ENCODE measurements around the gene HSPA9. TPM values are rescaled to one million over a fixed set of nuclear protein-coding genes. Genes with fewer than 3 reads are reported as not detected.
"Not testable (repeated sequence)": the region's sequence is repeated elsewhere in the genome, so short reads cannot be mapped to it uniquely, and the experiment has no call there.

The HSPA9 gene
- total RNA-seq, 2 experiments from 2014 or later: 578 to 584 TPM

GRCh38 chr5:138536665-138537315 lies 38.4 kb downstream of the HSPA9 start:
- peaks cover 66% of the 10 kb centered on the region for H3K36me3 Mint-ChIP-seq
- peak overlapping the region; percentile 49 for H3K27ac Mint-ChIP-seq
- no peak overlapping the region for H3K4me3 Mint-ChIP-seq
- no peaks in the 10 kb centered on the region for H3K27me3 Mint-ChIP-seq
- no peaks in the 10 kb centered on the region for H3K9me3 Mint-ChIP-seq
- DNase-seq: no peak
- H3K4me1 Mint-ChIP-seq: peaks cover 61% of the 10 kb centered on the region

GRCh38 chr5:138536215-138536614 lies 39.0 kb downstream of the HSPA9 start:
- H3K27me3 Mint-ChIP-seq: no peaks in the 10 kb centered on the region
- H3K9me3 Mint-ChIP-seq: no peaks in the 10 kb centered on the region
- no peak overlapping the region for H3K27ac Mint-ChIP-seq
- H3K36me3 Mint-ChIP-seq: peaks cover 65% of the 10 kb centered on the region
- peaks cover 60% of the 10 kb centered on the region for H3K4me1 Mint-ChIP-seq
- no peak overlapping the region for H3K4me3 Mint-ChIP-seq
- no peak for DNase-seq

- no peak overlapping the region for H3K27ac Mint-ChIP-seq
- DNase-seq: no peak
- no peaks in the 10 kb centered on the region for H3K9me3 Mint-ChIP-seq
- peaks cover 57% of the 10 kb centered on the region for H3K4me1 Mint-ChIP-seq
- H3K36me3 Mint-ChIP-seq: peaks cover 65% of the 10 kb centered on the region
- H3K4me3 Mint-ChIP-seq: no peak overlapping the region
- no peaks in the 10 kb centered on the region for H3K27me3 Mint-ChIP-seq
These were observed 40.9 kb downstream of the HSPA9 start for GRCh38 chr5:138533973-138534941.

GRCh38 chr5:138529812-138530211 lies 45.4 kb downstream of the HSPA9 start:
- H3K27me3 Mint-ChIP-seq: no peaks in the 10 kb centered on the region
- H3K36me3 Mint-ChIP-seq: peaks cover 46% of the 10 kb centered on the region
- peaks cover 57% of the 10 kb centered on the region for H3K4me1 Mint-ChIP-seq
- no peak overlapping the region for H3K27ac Mint-ChIP-seq
- no peak for DNase-seq
- H3K9me3 Mint-ChIP-seq: no peaks in the 10 kb centered on the region
- H3K4me3 Mint-ChIP-seq: no peak overlapping the region

GRCh38 chr5:138528744-138529469 lies 46.3 kb downstream of the HSPA9 start:
- Mint-ChIP-seq H3K4me3 (no peak overlapping the region), H3K4me1 (peaks cover 50% of the 10 kb centered on the region), H3K27me3 (no peaks in the 10 kb centered on the region), H3K27ac (no peak overlapping the region), H3K36me3 (peaks cover 41% of the 10 kb centered on the region), H3K9me3 (no peaks in the 10 kb centered on the region)
- DNase-seq: no peak

- DNase-seq: no peak
- no peaks in the 10 kb centered on the region for H3K27me3 Mint-ChIP-seq
- no peak overlapping the region for H3K27ac Mint-ChIP-seq
- H3K4me1 Mint-ChIP-seq: peaks cover 52% of the 10 kb centered on the region
- H3K4me3 Mint-ChIP-seq: no peak overlapping the region
- H3K9me3 Mint-ChIP-seq: no peaks in the 10 kb centered on the region
- peaks cover 38% of the 10 kb centered on the region for H3K36me3 Mint-ChIP-seq
These were observed 47.0 kb downstream of the HSPA9 start for GRCh38 chr5:138528208-138528607.

GRCh38 chr5:138527170-138527569 lies 48.0 kb downstream of the HSPA9 start:
- DNase-seq: no peak
- no peak overlapping the region for H3K27ac Mint-ChIP-seq

GRCh38 chr5:138523406-138523805 lies 51.8 kb downstream of the HSPA9 start:
- H3K36me3 Mint-ChIP-seq: peaks cover 18% of the 10 kb centered on the region
- H3K27ac Mint-ChIP-seq: peak overlapping the region; percentile 50
- H3K4me1 Mint-ChIP-seq: peaks cover 44% of the 10 kb centered on the region
- DNase-seq: no peak
- no peaks in the 10 kb centered on the region for H3K9me3 Mint-ChIP-seq
- no peaks in the 10 kb centered on the region for H3K27me3 Mint-ChIP-seq
- H3K4me3 Mint-ChIP-seq: no peak overlapping the region

More at GRCh38 chr5:138527170-138527569, 48.0 kb downstream of the HSPA9 start:
- no peak overlapping the region for H3K4me3 Mint-ChIP-seq
- no peaks in the 10 kb centered on the region for H3K27me3 Mint-ChIP-seq
- peaks cover 56% of the 10 kb centered on the region for H3K4me1 Mint-ChIP-seq
- H3K36me3 Mint-ChIP-seq: peaks cover 33% of the 10 kb centered on the region
- no peaks in the 10 kb centered on the region for H3K9me3 Mint-ChIP-seq

- Mint-ChIP-seq H3K4me3 (no peak overlapping the region), H3K27me3 (no peaks in the 10 kb centered on the region), H3K27ac (peak overlapping the region; percentile 29), H3K9me3 (no peaks in the 10 kb centered on the region), H3K4me1 (peaks cover 28% of the 10 kb centered on the region), H3K36me3 (peaks cover 18% of the 10 kb centered on the region)
- DNase-seq: no peak
These were observed 54.2 kb downstream of the HSPA9 start for GRCh38 chr5:138520971-138521370.

GRCh38 chr5:138517437-138517836 lies 57.8 kb downstream of the HSPA9 start:
- H3K36me3 Mint-ChIP-seq: peaks cover 23% of the 10 kb centered on the region
- no peaks in the 10 kb centered on the region for H3K27me3 Mint-ChIP-seq
- DNase-seq: no peak
- H3K9me3 Mint-ChIP-seq: no peaks in the 10 kb centered on the region
- peaks cover 17% of the 10 kb centered on the region for H3K4me1 Mint-ChIP-seq
- no peak overlapping the region for H3K27ac Mint-ChIP-seq
- no peak overlapping the region for H3K4me3 Mint-ChIP-seq

- H3K36me3 Mint-ChIP-seq: peaks cover 20% of the 10 kb centered on the region
- H3K27me3 Mint-ChIP-seq: no peaks in the 10 kb centered on the region
- peaks cover 4% of the 10 kb centered on the region for H3K4me1 Mint-ChIP-seq
- H3K27ac Mint-ChIP-seq: no peak overlapping the region
- DNase-seq: no peak
- H3K9me3 Mint-ChIP-seq: no peaks in the 10 kb centered on the region
- H3K4me3 Mint-ChIP-seq: no peak overlapping the region
These were observed 59.5 kb downstream of the HSPA9 start for GRCh38 chr5:138515556-138516245.

GRCh38 chr5:138514021-138514420 lies 61.2 kb downstream of the HSPA9 start:
- no peaks in the 10 kb centered on the region for H3K27me3 Mint-ChIP-seq
- no peaks in the 10 kb centered on the region for H3K4me1 Mint-ChIP-seq
- no peak overlapping the region for H3K4me3 Mint-ChIP-seq
- H3K27ac Mint-ChIP-seq: no peak overlapping the region
- no peak for DNase-seq
- H3K9me3 Mint-ChIP-seq: no peaks in the 10 kb centered on the region
- H3K36me3 Mint-ChIP-seq: peaks cover 18% of the 10 kb centered on the region

- Mint-ChIP-seq H3K36me3 (peaks cover 9% of the 10 kb centered on the region), H3K4me1 (peaks cover 3% of the 10 kb centered on the region), H3K27ac (no peak overlapping the region), H3K4me3 (no peak overlapping the region), H3K27me3 (no peaks in the 10 kb centered on the region), H3K9me3 (no peaks in the 10 kb centered on the region)
- no peak for DNase-seq
These were observed 66.2 kb downstream of the HSPA9 start for GRCh38 chr5:138508958-138509357.

GRCh38 chr5:138507485-138507884 lies 67.7 kb downstream of the HSPA9 start:
- H3K27me3 Mint-ChIP-seq, H3K4me1 Mint-ChIP-seq, H3K36me3 Mint-ChIP-seq, H3K9me3 Mint-ChIP-seq, H3K4me3 Mint-ChIP-seq, H3K27ac Mint-ChIP-seq, DNase-seq: not testable (repeated sequence)
